GM23248 (cell line): ENCODE measurements around the gene MOB3B.

Experiments used
- EZH2 ChIP-seq: fragments of 200-600 bp; sonication (generic); IDR thresholded peaks from 2 replicates; pipeline ENCODE4 v1.6.1; 2018; ENCODE audit warnings: antibody characterized with exemption, mild to moderate bottlenecking; ENCODE audit not compliant: insufficient read depth, poor library complexity, severe bottlenecking
- EZH2phosphoT487 ChIP-seq: fragments of 200-600 bp; sonication (generic); IDR thresholded peaks from 2 replicates; pipeline ENCODE4 v1.6.1; 2018; ENCODE audit warnings: antibody characterized with exemption, moderate library complexity, mild to moderate bottlenecking, low read depth; ENCODE audit not compliant: insufficient read depth

- no peak for TF ChIP-seq EZH2
- no peak for TF ChIP-seq EZH2phosphoT487
These were observed 6.5 kb downstream of the MOB3B start for GRCh38 chr9:27523141-27523540.
